COR-L47 (cell line): ENCODE measurements around the gene MAVS.
"Not testable (repeated sequence)": the region's sequence is repeated elsewhere in the genome, so short reads cannot be mapped to it uniquely, and the experiment has no call there.

Experiments
- DNase-seq: peaks from one replicate; lab custom pipeline; 2025; lab: John Stamatoyannopoulos, UW

MAVS gene

GRCh38 chr20:3888622-3889488 is 42.2 kb downstream of the MAVS start, which contains the start of gene PANK2:
TSS of gene PANK2 (plus strand) at chr20:3889387.
- DNase-seq: peak; percentile 99

- peak; percentile 44 for DNase-seq
Observed at GRCh38 chr20:3889489-3890397, 43.1 kb downstream of the MAVS start.

- no peak for DNase-seq
Observed at GRCh38 chr20:3890398-3890751, 43.7 kb downstream of the MAVS start.

DNA sequence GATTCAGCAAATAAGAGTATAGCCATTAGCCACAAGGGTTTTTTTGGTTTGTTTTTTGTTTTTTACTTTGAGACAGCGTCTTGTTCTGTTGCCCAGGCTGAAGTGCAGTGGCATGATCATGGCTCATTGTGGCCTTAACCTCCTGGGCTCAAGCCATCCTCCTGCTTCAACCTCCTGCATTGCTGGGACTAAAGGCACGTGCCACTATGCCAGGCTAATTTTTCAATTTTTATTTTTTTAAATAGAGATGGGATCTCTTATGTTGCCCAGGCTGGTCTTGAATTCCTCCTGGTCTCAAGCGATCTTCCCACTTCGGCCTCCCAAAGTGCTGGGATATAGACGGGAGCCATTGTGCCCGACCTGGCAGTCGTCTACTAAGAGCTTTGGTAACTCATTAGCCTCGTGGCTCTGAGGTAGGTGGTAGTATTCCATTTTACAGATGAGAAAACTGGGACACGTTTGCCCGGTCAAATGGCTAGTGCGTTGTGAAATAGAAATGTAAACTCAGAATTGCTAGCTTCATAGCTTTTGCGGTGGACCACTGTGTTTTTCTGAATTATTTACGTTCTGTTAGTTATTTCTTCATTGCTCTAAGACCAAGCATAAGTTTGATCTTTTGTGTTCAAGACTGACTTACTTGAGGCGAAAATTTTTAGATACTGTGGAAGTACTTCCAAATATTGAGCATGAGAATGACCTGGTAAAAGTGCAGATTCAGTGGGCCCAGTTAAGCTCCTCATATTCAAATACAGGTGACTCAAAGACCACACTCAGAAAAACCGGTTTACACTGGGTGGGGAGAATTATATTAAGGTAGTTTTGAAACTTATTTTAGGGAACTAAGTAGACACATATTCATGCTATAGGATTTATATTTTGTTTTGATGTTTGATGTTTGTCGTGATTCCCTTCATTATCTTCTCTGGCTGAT is 44.6 kb downstream of the MAVS start:
- no peak for DNase-seq

DNA sequence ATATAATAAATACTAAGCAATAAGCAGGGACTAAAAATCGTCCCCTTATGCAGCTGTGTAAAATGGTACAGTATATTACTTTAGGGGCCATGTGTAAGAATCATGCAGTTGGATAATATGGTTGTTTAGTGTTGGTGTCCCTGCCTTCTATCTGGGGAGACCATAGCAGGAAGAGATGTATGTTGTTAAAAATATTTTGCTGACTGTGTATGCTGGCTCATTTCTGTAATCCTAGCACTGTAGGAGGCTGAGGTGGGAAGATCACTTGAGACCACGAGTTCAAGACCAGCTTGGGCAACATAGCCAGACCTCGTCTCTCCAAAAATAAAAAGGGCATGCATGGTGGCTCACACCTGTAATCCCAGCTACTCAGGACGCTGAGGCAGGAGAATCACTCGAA is 48.2 kb downstream of the MAVS start:
- no peak for DNase-seq

DNA sequence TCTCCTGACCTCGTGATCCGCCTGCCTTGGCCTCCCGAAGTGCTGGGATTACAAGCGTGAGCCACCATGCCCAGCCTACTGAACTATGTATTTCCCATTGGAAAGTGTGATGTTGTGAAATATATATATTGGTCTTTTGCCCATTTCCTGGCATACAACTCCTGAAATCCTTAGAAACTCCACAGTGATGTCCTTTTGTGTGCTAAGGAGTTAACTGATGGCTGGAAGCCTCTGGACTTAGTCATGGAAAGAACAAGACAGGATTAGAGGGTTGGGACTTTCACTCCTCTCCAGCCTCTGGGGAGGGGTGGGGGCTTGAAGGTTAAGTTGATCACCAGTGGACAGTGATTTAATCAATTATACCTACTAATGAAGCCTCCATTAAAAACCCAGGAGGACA is 49.7 kb downstream of the MAVS start:
- DNase-seq: no peak

- DNase-seq: no peak
Observed at GRCh38 chr20:3896853-3897583, 50.4 kb downstream of the MAVS start.

GRCh38 chr20:3898181-3898580 is 51.5 kb downstream of the MAVS start:
- not testable (repeated sequence) for DNase-seq

DNA sequence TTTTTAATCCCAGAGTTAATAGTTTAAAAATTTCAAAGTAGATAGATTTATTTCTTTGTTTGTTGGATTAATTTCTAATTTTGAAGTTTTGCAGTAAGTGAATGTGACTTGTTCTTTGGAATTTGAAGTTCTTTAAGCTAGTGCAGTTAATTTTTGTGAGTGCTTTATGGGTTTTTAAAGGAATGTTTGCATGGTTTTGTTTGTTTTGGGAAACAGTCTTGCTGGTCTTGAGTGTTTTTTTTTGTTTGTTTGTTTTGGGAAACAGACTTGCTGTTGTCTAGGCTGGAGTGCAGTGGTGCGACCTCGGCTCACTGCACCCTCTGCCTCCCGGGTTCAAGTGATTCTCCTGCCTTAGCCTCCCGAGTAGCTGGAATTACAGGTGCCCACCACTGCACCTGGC is 52.0 kb downstream of the MAVS start:
- DNase-seq: no peak

GRCh38 chr20:3900187-3900604 is 53.6 kb downstream of the MAVS start:
- DNase-seq: no peak

- DNase-seq: no peak
Observed at GRCh38 chr20:3901028-3901705, 54.5 kb downstream of the MAVS start.

DNA sequence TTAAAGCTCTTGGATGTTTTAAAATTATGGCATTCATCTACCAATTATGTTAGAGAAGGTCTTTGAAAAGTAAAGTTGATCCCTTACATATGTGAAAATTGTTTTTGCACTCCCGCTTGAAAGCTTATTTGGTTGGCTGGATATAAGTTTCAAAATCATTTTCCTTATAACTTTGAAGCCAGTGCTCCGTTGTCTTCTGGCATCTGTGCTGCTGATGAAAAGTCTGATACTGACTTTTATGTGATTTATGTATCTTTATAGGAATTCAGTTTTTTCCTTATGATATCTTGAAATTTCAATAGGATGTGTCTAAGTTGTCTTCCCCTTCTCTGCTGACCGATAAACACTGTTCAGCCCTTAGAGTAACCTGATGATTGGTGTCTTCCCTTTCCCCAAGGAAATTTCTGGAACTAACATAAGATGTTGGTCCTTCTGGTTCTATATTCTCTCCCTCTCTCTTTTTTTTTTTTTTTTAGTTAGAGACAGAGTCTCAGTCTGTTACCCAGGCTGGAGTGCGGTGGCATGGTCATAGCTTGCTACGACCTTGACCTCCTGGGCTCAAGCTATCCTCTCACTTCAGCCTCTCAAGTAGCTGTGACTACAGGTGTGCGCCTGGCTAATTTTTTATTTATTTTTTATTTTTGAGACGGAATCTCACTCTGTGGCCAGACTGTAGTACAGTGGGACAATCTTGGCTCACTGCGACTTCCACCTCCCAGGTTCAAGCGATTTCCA is 55.2 kb downstream of the MAVS start:
- no peak for DNase-seq

- DNase-seq: no peak
Observed at GRCh38 chr20:3902446-3902845, 55.8 kb downstream of the MAVS start.

DNA sequence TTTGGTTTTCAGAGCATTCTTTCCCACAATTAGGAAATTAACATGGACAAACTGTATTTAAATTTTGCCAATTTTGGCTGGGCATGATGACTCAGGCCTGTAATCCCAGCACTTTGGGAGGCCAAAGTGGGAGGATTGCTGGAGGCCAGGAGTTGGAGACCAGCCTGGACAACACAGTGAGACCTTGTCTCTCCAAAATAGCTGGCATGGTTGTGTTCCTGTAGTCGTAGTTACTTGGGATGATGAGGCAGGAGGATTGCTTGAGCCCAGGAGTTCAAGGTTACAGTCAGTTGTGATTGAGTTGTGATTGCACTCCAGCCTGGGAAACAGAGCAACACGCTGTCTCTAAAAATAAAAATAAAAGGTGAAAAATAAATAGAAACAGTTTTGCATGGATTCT is 57.6 kb downstream of the MAVS start:
- no peak for DNase-seq

GRCh38 chr20:3904857-3905256 is 58.2 kb downstream of the MAVS start:
- no peak for DNase-seq

DNA sequence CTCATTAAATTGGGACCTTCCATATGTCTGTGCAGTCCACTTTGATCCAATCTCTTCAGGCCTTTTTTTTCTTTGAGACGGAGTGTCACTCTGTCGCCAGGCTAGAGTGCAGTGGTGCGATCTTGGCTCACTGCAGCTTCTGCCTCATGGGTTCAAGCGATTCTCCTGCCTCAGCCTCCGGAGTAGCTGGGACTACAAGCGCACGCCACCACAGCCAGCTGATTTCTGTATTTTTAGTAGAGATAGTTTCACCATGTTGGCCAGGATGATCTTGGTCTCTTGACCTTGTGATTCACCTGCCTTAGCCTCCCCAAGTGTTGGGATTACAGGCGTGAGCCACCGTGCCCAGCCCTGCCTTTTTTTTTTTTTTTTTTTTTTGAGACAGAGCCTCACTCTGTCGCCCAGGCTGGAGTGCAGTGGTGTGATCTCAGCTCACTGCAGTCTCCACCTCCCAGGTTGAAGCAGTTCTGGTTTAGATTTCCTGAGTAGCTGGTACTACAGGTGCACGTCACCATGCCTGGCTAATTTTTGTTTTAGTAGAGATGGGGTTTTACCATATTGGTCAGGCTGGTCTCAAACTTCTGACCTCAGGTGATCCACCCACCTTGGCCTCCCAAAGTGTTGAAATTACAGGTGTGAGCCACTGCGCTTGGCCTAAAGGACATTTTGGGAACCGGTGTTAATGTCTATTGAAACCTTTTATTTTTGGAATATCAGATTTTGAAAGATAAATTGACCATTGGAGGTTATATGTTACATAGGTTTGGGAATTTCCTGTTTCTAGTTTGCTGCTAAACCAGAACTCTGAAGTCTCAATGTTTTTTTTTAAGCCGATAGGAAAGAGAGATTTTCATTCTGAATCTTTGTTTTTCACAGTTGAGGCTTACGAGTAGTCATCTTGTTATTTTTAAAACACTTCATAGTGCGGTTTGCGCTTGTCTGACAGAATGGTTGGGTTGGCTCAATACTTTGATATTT is 60.4 kb downstream of the MAVS start:
- DNase-seq: not testable (repeated sequence)

GRCh38 chr20:3908667-3909066 is 62.0 kb downstream of the MAVS start:
- no peak for DNase-seq

DNA sequence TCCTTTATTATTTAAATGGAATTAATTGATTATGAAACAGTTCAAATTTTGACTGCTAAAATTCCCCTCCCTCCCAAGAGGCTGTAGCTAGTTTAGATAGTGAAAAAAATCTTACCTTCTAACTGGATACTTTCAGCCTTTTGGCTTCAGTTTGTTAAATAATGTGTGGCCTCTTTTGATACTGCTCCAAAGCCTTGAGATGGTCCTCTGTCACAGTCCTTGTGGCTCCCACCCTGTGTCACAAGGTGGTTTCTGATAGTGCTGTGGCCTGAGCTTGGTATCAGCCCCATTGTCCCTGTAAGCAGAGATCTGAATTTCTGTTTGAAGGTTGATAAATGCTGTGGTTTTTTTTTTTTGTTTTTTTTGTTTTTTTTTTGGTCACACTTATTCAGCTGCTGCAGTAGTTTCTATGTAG is 63.3 kb downstream of the MAVS start:
- no peak for DNase-seq

DNA sequence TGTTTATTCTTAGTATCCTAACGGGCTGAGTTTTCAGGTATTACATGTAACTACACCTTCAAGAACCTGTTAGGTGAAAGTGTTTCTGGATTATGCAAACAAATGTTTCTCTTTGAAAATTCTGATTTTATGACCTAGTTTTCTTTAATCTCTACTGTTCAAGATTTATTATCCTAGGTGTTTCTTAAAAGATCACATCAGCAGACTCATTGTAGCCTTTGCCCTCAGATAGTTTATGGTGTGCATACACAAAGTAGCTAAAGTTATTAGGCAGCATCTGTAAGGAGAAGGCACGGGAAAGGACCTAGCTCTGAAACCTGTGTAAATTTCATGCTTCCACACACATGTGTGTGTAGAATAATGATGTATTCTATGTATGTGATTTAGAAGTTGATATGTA is 64.2 kb downstream of the MAVS start:
- DNase-seq: no peak
